Measurements from ENCODE around the gene SGCD.

DNA sequence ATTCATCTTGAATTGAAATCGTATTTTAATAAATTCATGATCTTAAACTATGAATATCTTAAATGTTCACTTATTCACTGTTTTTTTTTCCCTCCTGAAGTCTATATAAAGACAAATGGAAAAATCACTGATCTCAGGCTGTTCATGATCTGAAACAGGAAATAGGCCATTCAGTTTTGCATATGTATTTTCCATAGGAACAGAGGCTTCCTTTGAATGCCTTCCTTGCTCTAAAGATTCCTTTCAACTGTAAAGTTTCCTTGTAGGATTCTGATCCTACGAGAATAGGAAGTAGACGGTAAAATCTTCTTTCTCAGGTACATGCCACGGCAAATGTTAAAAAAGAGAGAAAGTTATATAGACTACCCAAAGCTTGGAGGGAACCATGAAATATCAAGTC lies 328.8 kb downstream of the SGCD start:
- TF ChIP-seq, protein P1, sequence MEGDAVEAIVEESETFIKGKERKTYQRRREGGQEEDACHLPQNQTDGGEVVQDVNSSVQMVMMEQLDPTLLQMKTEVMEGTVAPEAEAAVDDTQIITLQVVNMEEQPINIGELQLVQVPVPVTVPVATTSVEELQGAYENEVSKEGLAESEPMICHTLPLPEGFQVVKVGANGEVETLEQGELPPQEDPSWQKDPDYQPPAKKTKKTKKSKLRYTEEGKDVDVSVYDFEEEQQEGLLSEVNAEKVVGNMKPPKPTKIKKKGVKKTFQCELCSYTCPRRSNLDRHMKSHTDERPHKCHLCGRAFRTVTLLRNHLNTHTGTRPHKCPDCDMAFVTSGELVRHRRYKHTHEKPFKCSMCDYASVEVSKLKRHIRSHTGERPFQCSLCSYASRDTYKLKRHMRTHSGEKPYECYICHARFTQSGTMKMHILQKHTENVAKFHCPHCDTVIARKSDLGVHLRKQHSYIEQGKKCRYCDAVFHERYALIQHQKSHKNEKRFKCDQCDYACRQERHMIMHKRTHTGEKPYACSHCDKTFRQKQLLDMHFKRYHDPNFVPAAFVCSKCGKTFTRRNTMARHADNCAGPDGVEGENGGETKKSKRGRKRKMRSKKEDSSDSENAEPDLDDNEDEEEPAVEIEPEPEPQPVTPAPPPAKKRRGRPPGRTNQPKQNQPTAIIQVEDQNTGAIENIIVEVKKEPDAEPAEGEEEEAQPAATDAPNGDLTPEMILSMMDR (conservative IDR thresholded peaks at IDR 0.05) = no peak
- TF ChIP-seq ZFX (IDR thresholded peaks at IDR 0.05) = no peak

Data from C4-2B (cell line).